ENCODE measurements around the gene PELO.
"Not testable (repeated sequence)": the region's sequence is repeated elsewhere in the genome, so short reads cannot be mapped to it uniquely, and the experiment has no call there.

PELO gene

GRCh38 chr5:52802272-52802973 lies 14.7 kb downstream of the PELO start:
- peaks cover 61% of the 10 kb centered on the region for H3K36me3 Mint-ChIP-seq (ENCODE audit: low read depth)
- H3K4me3 Mint-ChIP-seq = peak overlapping the region; percentile 97
- no peaks in the 10 kb centered on the region for H3K27me3 Mint-ChIP-seq
- peaks cover 65% of the 10 kb centered on the region for H3K4me1 Mint-ChIP-seq (ENCODE audit: low read depth)
- no peak overlapping the region for H3K27ac Mint-ChIP-seq
- H3K9me3 Mint-ChIP-seq = no peaks in the 10 kb centered on the region

- Mint-ChIP-seq H3K27ac (no peak overlapping the region), H3K4me3 (peak overlapping the region; percentile 77), H3K9me3 (no peaks in the 10 kb centered on the region), H3K27me3 (no peaks in the 10 kb centered on the region), H3K36me3 (ENCODE audit: low read depth) (peaks cover 61% of the 10 kb centered on the region), H3K4me1 (ENCODE audit: low read depth) (peaks cover 61% of the 10 kb centered on the region)
These were observed 15.2 kb downstream of the PELO start for GRCh38 chr5:52802974-52803336.

GRCh38 chr5:52804387-52804791 lies 16.7 kb downstream of the PELO start:
- no peaks in the 10 kb centered on the region for H3K27me3 Mint-ChIP-seq
- H3K27ac Mint-ChIP-seq = no peak overlapping the region
- peaks cover 48% of the 10 kb centered on the region for H3K4me1 Mint-ChIP-seq (ENCODE audit: low read depth)
- no peaks in the 10 kb centered on the region for H3K9me3 Mint-ChIP-seq
- peaks cover 61% of the 10 kb centered on the region for H3K36me3 Mint-ChIP-seq (ENCODE audit: low read depth)
- H3K4me3 Mint-ChIP-seq = peak overlapping the region; percentile 21

- Mint-ChIP-seq H3K36me3 (ENCODE audit: low read depth) (peaks cover 59% of the 10 kb centered on the region), H3K27ac (no peak overlapping the region), H3K27me3 (no peaks in the 10 kb centered on the region), H3K4me1 (ENCODE audit: low read depth) (peaks cover 43% of the 10 kb centered on the region), H3K9me3 (no peaks in the 10 kb centered on the region), H3K4me3 (no peak overlapping the region)
These were observed 17.3 kb downstream of the PELO start for GRCh38 chr5:52804981-52805380.

GRCh38 chr5:52805615-52806014 lies 17.9 kb downstream of the PELO start:
- Mint-ChIP-seq H3K36me3 (ENCODE audit: low read depth) (peaks cover 52% of the 10 kb centered on the region), H3K27me3 (no peaks in the 10 kb centered on the region), H3K27ac (no peak overlapping the region), H3K4me1 (ENCODE audit: low read depth) (peaks cover 41% of the 10 kb centered on the region), H3K9me3 (no peaks in the 10 kb centered on the region), H3K4me3 (no peak overlapping the region)

- H3K27ac Mint-ChIP-seq = no peak overlapping the region
- no peaks in the 10 kb centered on the region for H3K9me3 Mint-ChIP-seq
- H3K4me1 Mint-ChIP-seq (ENCODE audit: low read depth) = peaks cover 31% of the 10 kb centered on the region
- peaks cover 38% of the 10 kb centered on the region for H3K36me3 Mint-ChIP-seq (ENCODE audit: low read depth)
- H3K27me3 Mint-ChIP-seq = no peaks in the 10 kb centered on the region
- no peak overlapping the region for H3K4me3 Mint-ChIP-seq
These were observed 19.3 kb downstream of the PELO start for GRCh38 chr5:52807037-52807436.

GRCh38 chr5:52807723-52808122 lies 20.0 kb downstream of the PELO start:
- Mint-ChIP-seq H3K36me3 (ENCODE audit: low read depth) (peaks cover 32% of the 10 kb centered on the region), H3K4me3 (no peak overlapping the region), H3K9me3 (no peaks in the 10 kb centered on the region), H3K27me3 (no peaks in the 10 kb centered on the region), H3K4me1 (ENCODE audit: low read depth) (peaks cover 26% of the 10 kb centered on the region), H3K27ac (no peak overlapping the region)

- Mint-ChIP-seq H3K27me3 (no peaks in the 10 kb centered on the region), H3K9me3 (no peaks in the 10 kb centered on the region), H3K27ac (no peak overlapping the region), H3K4me3 (no peak overlapping the region), H3K4me1 (ENCODE audit: low read depth) (peaks cover 20% of the 10 kb centered on the region), H3K36me3 (ENCODE audit: low read depth) (peaks cover 25% of the 10 kb centered on the region)
These were observed 20.7 kb downstream of the PELO start for GRCh38 chr5:52808316-52808901.

- Mint-ChIP-seq H3K27me3 (no peaks in the 10 kb centered on the region), H3K9me3 (no peaks in the 10 kb centered on the region), H3K4me3 (no peak overlapping the region), H3K27ac (no peak overlapping the region), H3K4me1 (ENCODE audit: low read depth) (peaks cover 8% of the 10 kb centered on the region), H3K36me3 (ENCODE audit: low read depth) (peaks cover 14% of the 10 kb centered on the region)
These were observed 22.2 kb downstream of the PELO start for GRCh38 chr5:52809884-52810283.

- no peaks in the 10 kb centered on the region for H3K9me3 Mint-ChIP-seq
- peaks cover 9% of the 10 kb centered on the region for H3K36me3 Mint-ChIP-seq (ENCODE audit: low read depth)
- peaks cover 3% of the 10 kb centered on the region for H3K4me1 Mint-ChIP-seq (ENCODE audit: low read depth)
- no peak overlapping the region for H3K4me3 Mint-ChIP-seq
- H3K27ac Mint-ChIP-seq = no peak overlapping the region
- no peaks in the 10 kb centered on the region for H3K27me3 Mint-ChIP-seq
These were observed 22.7 kb downstream of the PELO start for GRCh38 chr5:52810426-52810825.

GRCh38 chr5:52811067-52811749 lies 23.5 kb downstream of the PELO start:
- Mint-ChIP-seq H3K9me3 (no peaks in the 10 kb centered on the region), H3K36me3 (ENCODE audit: low read depth) (peaks cover 5% of the 10 kb centered on the region), H3K27ac (no peak overlapping the region), H3K4me1 (ENCODE audit: low read depth) (no peaks in the 10 kb centered on the region), H3K4me3 (no peak overlapping the region), H3K27me3 (no peaks in the 10 kb centered on the region)

- Mint-ChIP-seq H3K36me3 (ENCODE audit: low read depth) (no peaks in the 10 kb centered on the region), H3K27me3 (no peaks in the 10 kb centered on the region), H3K4me1 (ENCODE audit: low read depth) (no peaks in the 10 kb centered on the region), H3K9me3 (no peaks in the 10 kb centered on the region), H3K27ac (no peak overlapping the region), H3K4me3 (no peak overlapping the region)
These were observed 26.8 kb downstream of the PELO start for GRCh38 chr5:52814352-52815148.

- Mint-ChIP-seq H3K27me3 (no peaks in the 10 kb centered on the region), H3K27ac (no peak overlapping the region), H3K4me3 (no peak overlapping the region), H3K36me3 (ENCODE audit: low read depth) (no peaks in the 10 kb centered on the region), H3K4me1 (ENCODE audit: low read depth) (no peaks in the 10 kb centered on the region), H3K9me3 (no peaks in the 10 kb centered on the region)
These were observed 30.1 kb downstream of the PELO start for GRCh38 chr5:52817818-52818217.

- Mint-ChIP-seq H3K4me3 (no peak overlapping the region), H3K4me1 (ENCODE audit: low read depth) (no peaks in the 10 kb centered on the region), H3K27ac (no peak overlapping the region), H3K27me3 (no peaks in the 10 kb centered on the region), H3K36me3 (ENCODE audit: low read depth) (no peaks in the 10 kb centered on the region), H3K9me3 (no peaks in the 10 kb centered on the region)
These were observed 30.6 kb downstream of the PELO start for GRCh38 chr5:52818360-52818759.

- H3K27ac Mint-ChIP-seq; H3K36me3 Mint-ChIP-seq (ENCODE audit: low read depth); H3K9me3 Mint-ChIP-seq; H3K4me3 Mint-ChIP-seq; H3K27me3 Mint-ChIP-seq; H3K4me1 Mint-ChIP-seq (ENCODE audit: low read depth): not testable (repeated sequence)
These were observed 31.1 kb downstream of the PELO start for GRCh38 chr5:52818807-52819206.
